ENCODE data around the gene DAPK2. TPM values are rescaled to one million over a fixed set of nuclear protein-coding genes. Genes with fewer than 3 reads are reported as not detected.

The DAPK2 gene
- total and polyA plus RNA-seq, 9 donors, result 0.77 to 6.2 (median 2.0) TPM

- H3K4me1 ChIP-seq (ENCODE audit: insufficient read depth), result peaks cover 8% of the 10 kb centered on the region
- no peaks in the 10 kb centered on the region for H3K36me3 ChIP-seq
- no peaks in the 10 kb centered on the region for H3K9me3 ChIP-seq
- TF ChIP-seq, protein P1, sequence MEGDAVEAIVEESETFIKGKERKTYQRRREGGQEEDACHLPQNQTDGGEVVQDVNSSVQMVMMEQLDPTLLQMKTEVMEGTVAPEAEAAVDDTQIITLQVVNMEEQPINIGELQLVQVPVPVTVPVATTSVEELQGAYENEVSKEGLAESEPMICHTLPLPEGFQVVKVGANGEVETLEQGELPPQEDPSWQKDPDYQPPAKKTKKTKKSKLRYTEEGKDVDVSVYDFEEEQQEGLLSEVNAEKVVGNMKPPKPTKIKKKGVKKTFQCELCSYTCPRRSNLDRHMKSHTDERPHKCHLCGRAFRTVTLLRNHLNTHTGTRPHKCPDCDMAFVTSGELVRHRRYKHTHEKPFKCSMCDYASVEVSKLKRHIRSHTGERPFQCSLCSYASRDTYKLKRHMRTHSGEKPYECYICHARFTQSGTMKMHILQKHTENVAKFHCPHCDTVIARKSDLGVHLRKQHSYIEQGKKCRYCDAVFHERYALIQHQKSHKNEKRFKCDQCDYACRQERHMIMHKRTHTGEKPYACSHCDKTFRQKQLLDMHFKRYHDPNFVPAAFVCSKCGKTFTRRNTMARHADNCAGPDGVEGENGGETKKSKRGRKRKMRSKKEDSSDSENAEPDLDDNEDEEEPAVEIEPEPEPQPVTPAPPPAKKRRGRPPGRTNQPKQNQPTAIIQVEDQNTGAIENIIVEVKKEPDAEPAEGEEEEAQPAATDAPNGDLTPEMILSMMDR (IDR thresholded peaks at IDR 0.05), result no peak
- no peak for TF ChIP-seq POLR2A (IDR thresholded peaks at IDR 0.05)
- TF ChIP-seq EP300 (IDR thresholded peaks at IDR 0.05), result no peak
- intact Hi-C loops (cut with DNase I), result no loop called here
- no peak overlapping the region for H3K27ac ChIP-seq
- no peak for DNase-seq
- no peaks in the 10 kb centered on the region for H3K27me3 ChIP-seq
- no peak overlapping the region for H3K4me3 ChIP-seq
- 92 to 97% (median 97%) methylated on average over 4 of the region's 4 CpGs for WGBS, 3 donors
Measured at GRCh38 chr15:64000183-64000951, 45.9 kb downstream of the DAPK2 start.

- Histone ChIP-seq H3K4me3 (no peak overlapping the region), H3K36me3 (no peaks in the 10 kb centered on the region), H3K9me3 (no peaks in the 10 kb centered on the region), H3K4me1 (ENCODE audit: insufficient read depth) (peaks cover 8% of the 10 kb centered on the region), H3K27me3 (no peaks in the 10 kb centered on the region), H3K27ac (no peak overlapping the region)
- 0 to 8% (median 0%) methylated on average over 3 of the region's 3 CpGs for WGBS, 3 donors
- intact Hi-C loops (cut with DNase I), result no loop called here
- TF ChIP-seq, protein P1 (IDR thresholded peaks at IDR 0.05), result no peak
- no peak for TF ChIP-seq POLR2A (IDR thresholded peaks at IDR 0.05)
- no peak for TF ChIP-seq EP300 (IDR thresholded peaks at IDR 0.05)
- DNase-seq, result peak in 3 of 5 donors; percentile 20 to 47 (median 45)
Measured at GRCh38 chr15:63999177-63999576, 47.1 kb downstream of the DAPK2 start.

DNA sequence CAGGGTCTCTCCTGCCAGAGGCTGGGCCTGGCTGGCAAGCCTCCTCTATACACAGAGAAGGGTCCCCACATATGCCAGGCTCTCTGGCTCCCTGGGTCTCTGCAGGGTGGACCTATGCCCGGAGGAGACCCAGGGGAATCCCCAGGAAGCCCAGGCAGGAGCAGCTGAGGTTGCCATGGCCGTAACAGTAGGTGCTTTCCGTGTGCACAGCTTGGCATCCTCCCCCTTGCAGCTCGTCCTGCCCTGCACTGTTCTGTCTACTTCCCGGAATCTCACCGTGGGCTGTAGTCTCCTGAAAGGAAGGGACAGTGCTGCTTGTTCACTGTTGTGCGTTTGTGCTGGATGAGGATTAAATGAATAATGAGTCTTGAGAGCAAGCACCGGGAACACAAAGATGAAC lies 47.8 kb downstream of the DAPK2 start:
- Histone ChIP-seq H3K4me1 (ENCODE audit: insufficient read depth) (peaks cover 8% of the 10 kb centered on the region), H3K36me3 (no peaks in the 10 kb centered on the region), H3K27ac (no peak overlapping the region), H3K4me3 (no peak overlapping the region), H3K27me3 (no peaks in the 10 kb centered on the region), H3K9me3 (no peaks in the 10 kb centered on the region)
- 18 to 37% (median 19%) methylated on average over 8 of the region's 8 CpGs for WGBS, 3 donors
- DNase-seq, result no peak
- no peak for TF ChIP-seq EP300 (IDR thresholded peaks at IDR 0.05)
- intact Hi-C loops (cut with DNase I), result no loop called here

- no peaks in the 10 kb centered on the region for H3K36me3 ChIP-seq
- no peak overlapping the region for H3K4me3 ChIP-seq
- no peak for TF ChIP-seq EP300 (IDR thresholded peaks at IDR 0.05)
- TF ChIP-seq, protein P1 (IDR thresholded peaks at IDR 0.05), result no peak
- TF ChIP-seq POLR2A (IDR thresholded peaks at IDR 0.05), result no peak
- no peak for DNase-seq
- WGBS, 3 donors, result 93 to 99% (median 94%) methylated on average over 4 of the region's 4 CpGs
- H3K27me3 ChIP-seq, result no peaks in the 10 kb centered on the region
- no peak overlapping the region for H3K27ac ChIP-seq
- no peaks in the 10 kb centered on the region for H3K9me3 ChIP-seq
- H3K4me1 ChIP-seq (ENCODE audit: insufficient read depth), result peaks cover 8% of the 10 kb centered on the region
- intact Hi-C loops (cut with DNase I), result no loop called here
Measured at GRCh38 chr15:63997715-63998442, 48.4 kb downstream of the DAPK2 start.
